NCI-H2081 treated with DMSO at 0.1 percent for 48 hours (cell line): ENCODE results near the gene ODAD3.

Experiments
- DNase-seq: peaks from one replicate; lab custom pipeline; 2025; lab: John Stamatoyannopoulos, UW

Gene ODAD3

GRCh38 chr19:11375143-11375948, 59.6 kb downstream of the ODAD3 start:
- DNase-seq = no peak

- DNase-seq = peak; percentile 98
Observed at GRCh38 chr19:11374433-11375142, 60.3 kb downstream of the ODAD3 start, which contains the start of gene SWSAP1. TSS of gene SWSAP1 (plus strand) at chr19:11374666. CDS start at chr19:11374681, 15 bp downstream.

GRCh38 chr19:11373885-11374432, 61.0 kb downstream of the ODAD3 start:
- DNase-seq = no peak

- DNase-seq = peak; percentile 40
Observed at GRCh38 chr19:11373166-11373884, 61.6 kb downstream of the ODAD3 start.

- no peak for DNase-seq
Observed at GRCh38 chr19:11370744-11371143, 64.2 kb downstream of the ODAD3 start.
